AG09309 (cell line): Measurements from ENCODE around the gene HAS3.
A peak's percentile ranks its signal among the peaks of the same experiment; 100 is the strongest.
"Not testable (repeated sequence)": the region's sequence is repeated elsewhere in the genome, so short reads cannot be mapped to it uniquely, and the experiment has no call there.

Experiments
- DNase-seq: peaks from one replicate; pipeline ENCODE4 v3.0.0-alpha.2; 2010; ENCODE audit warnings: low read depth
- H3K4me3 ChIP-seq: 2 replicates; pipeline ENCODE4 v1.5.1; 2011; ENCODE audit warnings: mild to moderate bottlenecking, low read depth, low read length, moderate library complexity; ENCODE audit not compliant: control insufficient read depth
- TF ChIP-seq, protein P1 (sequence below): IDR thresholded peaks from 2 replicates; pipeline ENCODE4 v1.5.1; 2011; ENCODE audit warnings: mild to moderate bottlenecking, low read depth, low read length, inconsistent platforms; ENCODE audit not compliant: insufficient read depth, control insufficient read depth; ENCODE audit errors: missing control alignments

The HAS3 gene

DNA sequence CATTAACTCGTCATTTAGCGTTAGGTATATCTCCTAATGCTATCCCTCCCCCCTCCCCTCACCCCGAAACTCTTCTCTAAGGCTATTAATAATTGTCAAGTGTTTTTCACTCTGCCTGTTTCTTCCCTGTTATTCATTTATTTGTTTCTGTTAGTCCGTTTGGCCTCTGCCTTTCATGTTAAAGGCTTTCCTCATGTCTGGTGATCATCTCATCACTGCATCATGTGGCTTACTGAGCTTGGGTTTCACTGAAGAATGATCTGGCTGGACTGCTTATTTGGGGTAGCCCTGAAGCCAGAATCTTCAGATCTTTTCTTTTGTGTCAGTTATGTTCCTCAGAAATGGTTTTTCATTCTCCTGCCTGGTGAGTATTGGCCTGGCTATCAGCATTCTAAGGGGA lies 36.5 kb downstream of the HAS3 start:
- H3K4me3 ChIP-seq = no peak overlapping the region
- TF ChIP-seq, protein P1, sequence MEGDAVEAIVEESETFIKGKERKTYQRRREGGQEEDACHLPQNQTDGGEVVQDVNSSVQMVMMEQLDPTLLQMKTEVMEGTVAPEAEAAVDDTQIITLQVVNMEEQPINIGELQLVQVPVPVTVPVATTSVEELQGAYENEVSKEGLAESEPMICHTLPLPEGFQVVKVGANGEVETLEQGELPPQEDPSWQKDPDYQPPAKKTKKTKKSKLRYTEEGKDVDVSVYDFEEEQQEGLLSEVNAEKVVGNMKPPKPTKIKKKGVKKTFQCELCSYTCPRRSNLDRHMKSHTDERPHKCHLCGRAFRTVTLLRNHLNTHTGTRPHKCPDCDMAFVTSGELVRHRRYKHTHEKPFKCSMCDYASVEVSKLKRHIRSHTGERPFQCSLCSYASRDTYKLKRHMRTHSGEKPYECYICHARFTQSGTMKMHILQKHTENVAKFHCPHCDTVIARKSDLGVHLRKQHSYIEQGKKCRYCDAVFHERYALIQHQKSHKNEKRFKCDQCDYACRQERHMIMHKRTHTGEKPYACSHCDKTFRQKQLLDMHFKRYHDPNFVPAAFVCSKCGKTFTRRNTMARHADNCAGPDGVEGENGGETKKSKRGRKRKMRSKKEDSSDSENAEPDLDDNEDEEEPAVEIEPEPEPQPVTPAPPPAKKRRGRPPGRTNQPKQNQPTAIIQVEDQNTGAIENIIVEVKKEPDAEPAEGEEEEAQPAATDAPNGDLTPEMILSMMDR = no peak
- no peak for DNase-seq

DNA sequence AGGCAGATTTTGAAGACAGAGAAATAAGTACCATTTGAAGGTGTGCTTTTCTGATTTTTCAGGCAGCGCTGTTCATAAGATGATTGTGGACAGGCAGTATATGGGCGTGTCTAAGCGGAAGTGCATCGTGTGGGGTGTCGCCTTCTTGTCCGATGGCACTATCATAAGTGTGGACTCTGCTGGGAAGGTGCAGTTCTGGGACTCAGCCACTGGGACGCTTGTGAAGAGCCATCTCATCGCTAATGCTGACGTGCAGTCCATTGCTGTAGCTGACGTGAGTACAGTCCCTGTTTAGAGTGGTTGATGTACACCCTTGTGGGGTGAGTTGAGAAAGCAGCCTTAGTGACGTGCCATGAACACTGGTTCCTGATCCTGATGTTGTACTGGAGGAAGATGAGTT lies 37.7 kb downstream of the HAS3 start:
- DNase-seq = no peak
- no peak overlapping the region for H3K4me3 ChIP-seq
- TF ChIP-seq, protein P1 = peak; percentile 12

DNA sequence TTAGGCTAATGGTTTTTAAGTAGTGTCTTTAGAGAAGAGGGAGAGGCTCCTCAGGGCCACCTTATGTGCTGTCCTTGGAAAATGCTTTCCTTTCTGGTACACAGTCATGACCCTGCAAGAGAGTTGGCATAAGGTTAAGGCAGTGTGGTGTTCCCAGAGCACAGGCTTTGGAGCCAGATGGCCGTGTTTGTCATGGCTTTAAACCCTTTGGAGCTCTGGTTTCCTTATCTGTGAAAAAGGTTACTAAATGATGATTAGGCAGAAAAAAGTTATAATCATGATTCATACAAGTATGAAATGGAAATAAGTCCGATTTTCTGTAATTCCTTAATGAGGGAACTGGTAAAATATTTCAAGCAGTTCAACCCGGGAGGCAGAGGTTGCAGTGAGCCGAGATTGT lies 40.2 kb downstream of the HAS3 start:
- TF ChIP-seq, protein P1 = no peak
- no peak for DNase-seq
- H3K4me3 ChIP-seq = no peak overlapping the region

DNA sequence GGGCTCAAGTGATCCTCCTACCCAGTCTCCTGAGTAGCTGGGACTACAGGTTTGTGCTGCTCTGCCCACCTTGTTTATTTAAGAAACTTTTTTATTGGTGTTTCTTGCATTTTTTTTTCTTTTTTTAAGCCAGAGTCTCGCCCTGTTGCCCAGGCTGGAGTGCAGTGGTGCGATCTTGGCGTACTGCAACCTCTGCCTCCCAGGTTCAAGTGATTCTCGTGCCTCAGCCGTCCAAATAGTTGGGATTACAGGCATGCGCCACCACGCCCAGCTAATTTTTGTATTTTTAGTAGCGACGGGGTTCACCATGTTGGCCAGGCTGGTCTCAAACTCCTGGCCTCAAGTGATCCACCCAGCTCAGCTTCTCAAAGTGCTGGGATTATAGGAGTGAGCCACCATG lies 44.2 kb downstream of the HAS3 start:
- H3K4me3 ChIP-seq, DNase-seq: not testable (repeated sequence)

DNA sequence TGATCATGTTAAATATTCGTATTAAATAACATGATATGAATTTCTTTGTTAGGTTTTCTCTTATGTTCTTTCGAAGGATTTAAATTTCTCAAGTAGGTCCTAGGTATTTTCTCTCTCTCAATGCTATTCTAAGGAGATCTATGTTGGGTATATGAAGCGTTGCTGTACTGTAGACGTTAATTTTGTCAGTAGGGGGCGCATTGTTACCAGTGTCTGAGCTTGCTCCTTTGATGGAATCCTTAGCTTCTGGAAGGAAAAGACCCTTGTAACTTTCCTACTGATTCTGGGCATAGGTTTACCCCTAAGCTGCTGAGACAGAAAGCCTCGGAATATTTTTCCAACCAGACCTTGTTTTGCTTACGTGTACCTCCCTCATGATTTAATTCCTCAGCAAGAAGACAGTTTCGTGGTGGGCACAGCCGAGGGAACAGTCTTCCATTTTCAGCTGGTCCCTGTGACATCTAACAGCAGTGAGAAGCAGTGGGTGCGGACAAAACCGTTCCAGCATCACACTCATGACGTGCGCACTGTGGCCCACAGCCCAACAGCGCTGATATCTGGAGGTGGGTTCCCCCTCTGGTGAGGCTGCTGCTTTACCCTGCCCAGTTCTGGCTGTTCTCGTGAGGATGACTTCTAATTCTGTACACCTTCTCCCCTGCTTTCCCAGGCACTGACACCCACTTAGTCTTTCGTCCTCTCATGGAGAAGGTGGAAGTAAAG lies 44.9 kb downstream of the HAS3 start:
- no peak for DNase-seq
- TF ChIP-seq, protein P1 = peak; percentile 75
- no peak overlapping the region for H3K4me3 ChIP-seq

DNA sequence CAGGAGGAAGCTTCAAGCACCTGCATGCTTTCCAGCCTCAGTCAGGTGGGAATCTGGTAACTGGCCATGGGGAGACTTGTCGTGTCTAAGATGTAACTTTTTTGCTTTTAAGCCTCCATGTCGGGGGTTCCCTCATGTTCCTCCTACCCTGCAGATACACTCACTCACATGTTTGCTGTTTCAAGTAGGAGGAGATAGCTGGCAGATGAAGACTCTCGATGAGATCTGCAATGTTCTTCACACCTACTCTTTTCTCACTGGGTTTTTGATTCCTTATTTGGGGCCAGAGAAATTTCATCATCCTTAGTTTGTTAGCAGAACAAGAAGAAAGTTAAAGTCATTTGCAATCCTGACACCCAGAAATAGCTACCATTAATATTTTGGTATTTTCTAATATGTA lies 51.7 kb downstream of the HAS3 start:
- DNase-seq = no peak
- TF ChIP-seq, protein P1 = no peak
- no peak overlapping the region for H3K4me3 ChIP-seq

DNA sequence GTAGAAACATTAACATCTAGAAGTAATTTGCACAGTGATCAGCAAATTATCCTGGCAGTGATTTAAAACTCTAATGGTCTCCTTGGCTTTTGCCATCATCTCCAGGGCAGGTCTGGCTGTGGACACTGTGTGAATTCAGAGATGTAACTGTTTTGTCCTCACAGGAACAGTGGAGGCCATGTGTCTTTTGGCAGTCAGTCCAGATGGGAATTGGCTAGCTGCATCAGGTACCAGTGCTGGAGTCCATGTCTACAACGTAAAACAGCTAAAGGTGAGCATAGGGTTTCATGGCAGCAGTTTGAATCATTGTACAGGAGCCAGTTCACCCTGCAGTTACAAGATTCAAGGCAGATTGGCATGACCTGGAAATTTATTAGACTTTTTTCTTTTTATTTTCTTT lies 54.7 kb downstream of the HAS3 start:
- TF ChIP-seq, protein P1 = no peak
- no peak for DNase-seq
- H3K4me3 ChIP-seq = no peak overlapping the region
